ENCODE results near the gene CETN3. TPM values are rescaled to one million over a fixed set of nuclear protein-coding genes. Genes with fewer than 3 reads are reported as not detected.

CETN3 gene
- total RNA-seq, 3 donors from 2014 or later (not counting 1 experiment from before 2014, with no cell fraction given) = 3.2 to 8.5 (median 4.0) TPM

DNA sequence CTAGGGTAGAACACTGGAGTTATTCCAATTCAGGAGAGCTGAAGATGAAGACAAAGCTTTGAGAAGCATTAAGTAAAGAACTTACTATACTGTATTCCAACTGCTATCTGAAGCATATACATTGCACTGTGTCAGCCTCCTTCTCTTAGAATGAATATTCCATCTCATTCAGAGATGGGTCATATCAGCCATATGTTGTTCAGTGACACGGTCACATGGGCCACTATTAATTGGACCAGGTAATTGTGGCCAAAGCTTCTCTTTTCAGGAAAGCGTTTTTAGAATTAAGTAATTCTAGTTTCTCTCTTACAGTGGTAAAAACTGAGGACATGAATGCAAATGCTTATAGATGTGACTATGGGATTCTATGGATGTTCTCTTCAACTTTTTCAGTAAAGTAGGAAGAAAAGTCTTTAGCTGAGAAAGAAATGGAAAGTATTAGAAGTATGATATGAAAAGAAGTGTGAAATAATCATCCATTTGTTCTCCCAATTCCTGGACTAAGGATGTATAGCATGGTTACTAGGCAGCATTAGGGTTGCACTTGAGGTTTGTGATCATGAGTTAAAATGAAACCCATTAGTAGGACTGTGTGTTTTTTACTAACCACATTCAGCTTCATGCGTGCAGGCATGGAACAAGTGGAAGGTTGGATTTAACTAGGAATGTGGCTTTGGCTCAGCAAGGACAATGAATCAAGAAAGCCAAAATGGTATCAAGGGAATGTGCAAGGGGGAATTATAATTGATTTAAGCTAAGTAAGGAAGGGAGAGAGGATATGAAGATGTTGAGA, 40.9 kb downstream of the CETN3 start:
- no peak overlapping the region for H3K4me3 ChIP-seq (ENCODE audit: low read length)
- Mint-ChIP-seq H3K4me1 (no peaks in the 10 kb centered on the region), H3K36me3 (no peaks in the 10 kb centered on the region), H3K27me3 (ENCODE audit: low read depth in 2 of 2) (peaks cover 8 to 10% of the 10 kb centered on the region in 2 donors), H3K4me3 (no peak overlapping the region), H3K27ac (no peak overlapping the region), H3K9me3 (peaks cover 0 to 2% of the 10 kb centered on the region in 2 donors)
- H3K27me3 ChIP-seq (ENCODE audit: control insufficient read depth, insufficient read depth, low read length) = no peaks in the 10 kb centered on the region
- H3K9me3 ChIP-seq (ENCODE audit: control insufficient read depth, insufficient read depth, low read length) = peaks cover 7% of the 10 kb centered on the region
- TF ChIP-seq, protein P1, sequence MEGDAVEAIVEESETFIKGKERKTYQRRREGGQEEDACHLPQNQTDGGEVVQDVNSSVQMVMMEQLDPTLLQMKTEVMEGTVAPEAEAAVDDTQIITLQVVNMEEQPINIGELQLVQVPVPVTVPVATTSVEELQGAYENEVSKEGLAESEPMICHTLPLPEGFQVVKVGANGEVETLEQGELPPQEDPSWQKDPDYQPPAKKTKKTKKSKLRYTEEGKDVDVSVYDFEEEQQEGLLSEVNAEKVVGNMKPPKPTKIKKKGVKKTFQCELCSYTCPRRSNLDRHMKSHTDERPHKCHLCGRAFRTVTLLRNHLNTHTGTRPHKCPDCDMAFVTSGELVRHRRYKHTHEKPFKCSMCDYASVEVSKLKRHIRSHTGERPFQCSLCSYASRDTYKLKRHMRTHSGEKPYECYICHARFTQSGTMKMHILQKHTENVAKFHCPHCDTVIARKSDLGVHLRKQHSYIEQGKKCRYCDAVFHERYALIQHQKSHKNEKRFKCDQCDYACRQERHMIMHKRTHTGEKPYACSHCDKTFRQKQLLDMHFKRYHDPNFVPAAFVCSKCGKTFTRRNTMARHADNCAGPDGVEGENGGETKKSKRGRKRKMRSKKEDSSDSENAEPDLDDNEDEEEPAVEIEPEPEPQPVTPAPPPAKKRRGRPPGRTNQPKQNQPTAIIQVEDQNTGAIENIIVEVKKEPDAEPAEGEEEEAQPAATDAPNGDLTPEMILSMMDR (IDR thresholded peaks at IDR 0.05) = no peak
- no peaks in the 10 kb centered on the region for H3K36me3 ChIP-seq (ENCODE audit: control insufficient read depth, insufficient read depth, low read length)
- WGBS (ENCODE audit: insufficient coverage) = 81% methylated on average over 3 of the region's 3 CpGs
- no peaks in the 10 kb centered on the region for H3K4me1 ChIP-seq (ENCODE audit: control insufficient read depth, insufficient read depth, low read length)
- ATAC-seq (no peak), DNase-seq (no peak)
- intact Hi-C loops (cut with micrococcal nuclease) = no loop called here
- no peak overlapping the region for H3K27ac ChIP-seq (ENCODE audit: low read length)

DNA sequence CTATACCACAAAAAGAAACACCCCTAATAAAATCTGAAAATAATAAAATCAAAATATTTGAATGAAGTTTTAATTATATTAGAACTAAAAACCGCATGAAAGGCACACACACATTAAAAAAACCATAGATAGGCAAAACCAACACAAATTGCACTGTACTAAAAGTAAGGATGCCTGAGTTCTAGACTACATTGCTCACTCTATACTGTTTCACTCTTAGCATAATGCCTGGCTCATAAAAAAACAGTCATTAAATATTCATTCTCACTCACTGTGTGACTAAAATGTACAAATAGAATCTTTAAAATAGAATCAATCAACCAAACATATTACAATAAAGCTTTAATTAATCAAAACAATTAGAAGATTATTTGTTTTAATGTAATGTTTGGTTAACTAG, 41.7 kb downstream of the CETN3 start:
- Mint-ChIP-seq H3K9me3 (peaks cover 0 to 2% of the 10 kb centered on the region in 2 donors), H3K4me1 (no peaks in the 10 kb centered on the region), H3K27ac (no peak overlapping the region), H3K27me3 (ENCODE audit: low read depth in 2 of 2) (peaks cover 8 to 13% of the 10 kb centered on the region in 2 donors), H3K36me3 (no peaks in the 10 kb centered on the region), H3K4me3 (no peak overlapping the region)
- no peaks in the 10 kb centered on the region for H3K36me3 ChIP-seq (ENCODE audit: control insufficient read depth, insufficient read depth, low read length)
- H3K9me3 ChIP-seq (ENCODE audit: control insufficient read depth, insufficient read depth, low read length) = peaks cover 7% of the 10 kb centered on the region
- ATAC-seq (no peak), DNase-seq (no peak)
- H3K4me1 ChIP-seq (ENCODE audit: control insufficient read depth, insufficient read depth, low read length) = no peaks in the 10 kb centered on the region
- H3K27ac ChIP-seq (ENCODE audit: low read length) = no peak overlapping the region
- intact Hi-C loops (cut with micrococcal nuclease) = no loop called here
- no peak overlapping the region for H3K4me3 ChIP-seq (ENCODE audit: low read length)
- no CpG with 5 or more reads among the region's 1 CpG for WGBS (ENCODE audit: insufficient coverage)
- H3K27me3 ChIP-seq (ENCODE audit: control insufficient read depth, insufficient read depth, low read length) = no peaks in the 10 kb centered on the region
- TF ChIP-seq, protein P1 (IDR thresholded peaks at IDR 0.05) = no peak

DNA sequence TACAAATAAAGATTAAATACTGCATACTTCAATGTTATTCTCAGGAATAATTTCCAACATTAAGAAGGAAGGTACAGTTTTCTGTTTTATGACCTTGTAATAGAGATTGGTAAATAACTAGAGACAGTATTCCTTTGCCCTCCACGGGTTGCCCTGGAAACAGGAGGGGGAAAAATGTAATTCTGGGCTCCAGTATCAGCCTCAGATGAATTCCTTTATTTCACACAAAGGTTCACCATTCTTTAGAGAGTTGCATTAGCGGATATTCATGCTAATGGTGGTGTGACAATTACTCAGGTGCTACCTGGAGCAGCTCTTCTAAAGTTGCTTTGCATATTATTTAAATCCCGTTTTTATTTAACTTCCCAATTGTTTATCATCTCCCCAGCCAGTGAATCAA, 42.6 kb downstream of the CETN3 start:
- peaks cover 8 to 20% of the 10 kb centered on the region in 2 donors for H3K27me3 Mint-ChIP-seq (ENCODE audit: low read depth in 2 of 2)

More for the DNA sequence above, 42.6 kb downstream of the CETN3 start:
- ATAC-seq (no peak), DNase-seq (no peak)
- H3K27ac Mint-ChIP-seq = no peak overlapping the region
- H3K4me3 Mint-ChIP-seq = no peak overlapping the region
- Histone ChIP-seq H3K27ac (ENCODE audit: low read length) (no peak overlapping the region), H3K27me3 (ENCODE audit: control insufficient read depth, insufficient read depth, low read length) (no peaks in the 10 kb centered on the region), H3K4me1 (ENCODE audit: control insufficient read depth, insufficient read depth, low read length) (no peaks in the 10 kb centered on the region), H3K36me3 (ENCODE audit: control insufficient read depth, insufficient read depth, low read length) (no peaks in the 10 kb centered on the region), H3K4me3 (ENCODE audit: low read length) (no peak overlapping the region), H3K9me3 (ENCODE audit: control insufficient read depth, insufficient read depth, low read length) (peaks cover 7% of the 10 kb centered on the region)
- no peaks in the 10 kb centered on the region for H3K4me1 Mint-ChIP-seq
- H3K9me3 Mint-ChIP-seq = peaks cover 0 to 2% of the 10 kb centered on the region in 2 donors
- WGBS (ENCODE audit: insufficient coverage) = 67% methylated on average over 2 of the region's 3 CpGs
- intact Hi-C loops (cut with micrococcal nuclease) = no loop called here
- no peaks in the 10 kb centered on the region for H3K36me3 Mint-ChIP-seq
- TF ChIP-seq, protein P1 (IDR thresholded peaks at IDR 0.05) = no peak
